ENCODE results near the gene OR4D9.
"Not testable (repeated sequence)": the region's sequence is repeated elsewhere in the genome, so short reads cannot be mapped to it uniquely, and the experiment has no call there.

Gene OR4D9

DNA sequence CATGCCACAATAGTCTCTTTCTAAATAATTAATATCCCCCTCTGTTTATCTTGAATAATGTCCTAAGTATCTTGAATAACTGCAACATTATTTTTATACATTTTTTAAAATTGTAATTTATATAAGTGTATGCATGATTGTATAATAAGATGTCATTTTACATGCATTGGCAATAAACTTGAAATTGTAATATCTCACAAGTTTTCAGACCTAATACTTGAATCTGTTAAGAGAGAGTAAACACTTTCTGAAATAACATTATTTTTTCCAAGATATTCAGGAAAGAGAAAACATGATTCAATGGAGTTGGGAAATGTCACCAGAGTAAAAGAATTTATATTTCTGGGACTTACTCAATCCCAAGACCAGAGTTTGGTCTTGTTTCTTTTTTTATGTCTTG, 8.1 kb upstream of the OR4D9 start, which contains the start of gene OR4D11:
Gene OR4D11, plus strand, starts transcription at position 301 of the 400 bp plus-strand sequence. Its CDS starts 0 bp downstream, at position 301.
- no peak for DNase-seq (ENCODE audit: low read depth)
- TF ChIP-seq, protein P1, sequence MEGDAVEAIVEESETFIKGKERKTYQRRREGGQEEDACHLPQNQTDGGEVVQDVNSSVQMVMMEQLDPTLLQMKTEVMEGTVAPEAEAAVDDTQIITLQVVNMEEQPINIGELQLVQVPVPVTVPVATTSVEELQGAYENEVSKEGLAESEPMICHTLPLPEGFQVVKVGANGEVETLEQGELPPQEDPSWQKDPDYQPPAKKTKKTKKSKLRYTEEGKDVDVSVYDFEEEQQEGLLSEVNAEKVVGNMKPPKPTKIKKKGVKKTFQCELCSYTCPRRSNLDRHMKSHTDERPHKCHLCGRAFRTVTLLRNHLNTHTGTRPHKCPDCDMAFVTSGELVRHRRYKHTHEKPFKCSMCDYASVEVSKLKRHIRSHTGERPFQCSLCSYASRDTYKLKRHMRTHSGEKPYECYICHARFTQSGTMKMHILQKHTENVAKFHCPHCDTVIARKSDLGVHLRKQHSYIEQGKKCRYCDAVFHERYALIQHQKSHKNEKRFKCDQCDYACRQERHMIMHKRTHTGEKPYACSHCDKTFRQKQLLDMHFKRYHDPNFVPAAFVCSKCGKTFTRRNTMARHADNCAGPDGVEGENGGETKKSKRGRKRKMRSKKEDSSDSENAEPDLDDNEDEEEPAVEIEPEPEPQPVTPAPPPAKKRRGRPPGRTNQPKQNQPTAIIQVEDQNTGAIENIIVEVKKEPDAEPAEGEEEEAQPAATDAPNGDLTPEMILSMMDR (IDR thresholded peaks at IDR 0.05; ENCODE audit: low read depth, low read length, missing control alignments): no peak
- no peak within 1 kb of the TSS for H3K4me3 ChIP-seq (ENCODE audit: low read depth, low read length)

DNA sequence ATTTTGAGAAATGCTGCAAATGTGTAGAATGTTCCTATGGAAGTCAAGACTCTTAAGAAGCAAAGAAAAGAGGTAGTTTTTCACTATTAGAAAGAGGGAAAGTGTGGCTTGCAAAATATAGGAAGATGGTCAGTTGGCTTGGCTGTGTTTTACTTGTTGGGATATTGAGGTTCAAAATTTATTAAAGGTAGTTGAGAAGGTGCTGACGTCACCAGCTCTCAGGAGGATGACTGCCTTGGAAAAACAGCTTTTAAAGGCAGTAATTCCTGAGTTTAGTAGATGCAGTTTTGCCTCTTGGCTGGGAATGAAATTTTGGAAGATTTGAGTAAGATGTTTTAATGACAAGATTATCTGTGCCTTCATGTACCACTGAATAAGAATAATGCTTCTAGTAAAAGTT, 336 bp downstream of the OR4D9 start:
- DNase-seq (ENCODE audit: low read depth): no peak
- TF ChIP-seq, protein P1 (IDR thresholded peaks at IDR 0.05; ENCODE audit: low read depth, low read length, missing control alignments): no peak
- H3K4me3 ChIP-seq (ENCODE audit: low read depth, low read length): no peak overlapping the region

DNA sequence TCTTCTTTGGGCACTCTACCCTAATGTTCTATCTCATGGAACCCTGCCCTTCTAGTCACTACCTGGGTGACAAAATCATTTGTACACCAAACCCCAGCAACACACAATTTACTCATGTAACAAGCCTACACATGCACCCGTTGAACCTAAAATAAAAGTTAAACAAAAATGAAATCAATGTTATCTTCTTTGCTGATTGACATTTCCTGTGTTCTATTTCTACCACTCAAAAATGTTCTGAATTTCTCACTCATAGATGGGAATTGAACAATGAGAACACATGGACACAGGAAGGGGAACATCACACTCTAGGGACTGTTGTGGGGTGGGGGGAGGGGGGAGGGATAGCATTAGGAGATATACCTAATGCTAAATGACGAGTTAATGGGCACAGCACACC, 8.8 kb downstream of the OR4D9 start:
- H3K4me3 ChIP-seq (ENCODE audit: low read depth, low read length); DNase-seq (ENCODE audit: low read depth): not testable (repeated sequence)

DNA sequence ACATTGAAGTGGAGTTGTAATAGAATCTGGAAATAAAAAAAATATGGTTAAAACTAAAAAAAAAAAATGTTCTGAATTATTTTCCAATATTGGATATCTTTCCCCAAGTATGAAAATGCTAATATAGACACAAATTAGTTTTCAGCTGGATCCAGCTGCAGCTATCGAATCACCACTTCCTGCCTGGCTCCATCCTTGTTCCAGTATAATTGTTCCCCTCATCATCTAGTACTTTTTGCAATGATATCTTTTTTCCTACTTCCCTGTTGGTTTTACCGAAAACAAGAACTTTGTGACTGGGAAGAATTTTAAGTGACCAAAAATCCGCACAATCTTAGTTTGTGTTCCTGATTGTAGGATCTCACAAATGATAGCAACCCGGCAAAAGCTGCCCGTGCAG, 9.4 kb downstream of the OR4D9 start:
- TF ChIP-seq, protein P1 (IDR thresholded peaks at IDR 0.05; ENCODE audit: low read depth, low read length, missing control alignments): no peak
- no peak for DNase-seq (ENCODE audit: low read depth)
- no peak overlapping the region for H3K4me3 ChIP-seq (ENCODE audit: low read depth, low read length)

DNA sequence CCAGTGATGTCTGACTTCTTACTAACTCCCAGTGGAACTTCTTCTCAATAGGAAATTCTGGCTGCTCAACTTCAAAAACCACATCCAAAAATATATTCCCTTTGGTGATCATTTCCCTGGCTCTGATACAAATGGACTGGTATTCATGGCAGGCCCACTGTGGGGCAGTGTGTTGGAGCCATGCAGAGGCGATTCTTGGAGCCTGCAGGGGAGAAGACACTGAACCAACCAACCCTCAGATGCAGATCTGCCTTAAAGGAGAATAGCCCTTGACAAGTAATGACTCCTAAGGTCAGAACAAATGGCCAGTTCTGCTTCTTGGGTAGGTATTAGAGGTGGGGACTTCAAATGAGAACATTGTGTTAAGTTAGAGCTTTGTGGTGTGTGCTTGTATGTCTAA, 12.2 kb downstream of the OR4D9 start:
- no peak overlapping the region for H3K4me3 ChIP-seq (ENCODE audit: low read depth, low read length)
- DNase-seq (ENCODE audit: low read depth): no peak

DNA sequence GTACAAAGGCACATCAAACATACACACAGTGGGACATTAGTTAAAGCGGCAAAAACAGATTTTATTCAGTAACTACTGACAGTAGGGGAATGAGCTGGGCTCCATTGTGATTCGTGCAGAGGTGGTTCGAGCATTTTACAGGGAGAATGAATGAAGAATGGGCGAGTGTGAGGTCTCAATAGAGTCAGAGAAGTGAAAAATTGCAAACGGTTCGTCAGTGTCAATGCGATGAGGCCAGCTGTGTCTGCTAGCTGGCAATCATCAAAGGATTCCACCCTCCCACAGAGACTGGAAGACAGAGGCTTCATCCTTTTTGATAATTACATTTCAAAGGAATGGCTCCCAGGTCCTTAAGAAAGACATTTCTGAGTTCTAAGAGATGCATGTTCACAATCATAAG, 17.4 kb downstream of the OR4D9 start:
- DNase-seq (ENCODE audit: low read depth): no peak
- TF ChIP-seq, protein P1 (IDR thresholded peaks at IDR 0.05; ENCODE audit: low read depth, low read length, missing control alignments): no peak
- no peak overlapping the region for H3K4me3 ChIP-seq (ENCODE audit: low read depth, low read length)

More for the DNA sequence above, 12.2 kb downstream of the OR4D9 start:
- TF ChIP-seq, protein P1 (IDR thresholded peaks at IDR 0.05; ENCODE audit: low read depth, low read length, missing control alignments): no peak

DNA sequence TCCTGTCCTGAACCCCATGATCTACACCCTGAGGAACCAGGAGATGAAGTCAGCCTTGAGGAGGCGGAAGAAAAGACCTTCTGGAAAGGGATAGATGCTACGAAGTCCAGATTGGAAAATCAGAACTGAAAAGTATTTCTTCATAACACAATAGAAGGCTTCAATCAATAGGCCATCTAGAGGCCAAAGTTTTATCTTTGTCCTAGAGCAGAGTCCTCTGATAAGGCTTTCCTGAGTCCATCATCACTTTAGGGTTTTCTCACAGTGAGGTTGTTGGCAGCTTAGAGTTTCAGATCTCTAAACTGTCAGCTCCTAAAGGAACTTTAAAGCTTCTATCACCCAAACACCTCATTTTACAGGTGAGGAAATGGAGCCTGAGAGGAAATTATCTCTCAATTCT, 21.3 kb downstream of the OR4D9 start:
- no peak for DNase-seq (ENCODE audit: low read depth)
- no peak overlapping the region for H3K4me3 ChIP-seq (ENCODE audit: low read depth, low read length)
- TF ChIP-seq, protein P1 (IDR thresholded peaks at IDR 0.05; ENCODE audit: low read depth, low read length, missing control alignments): no peak
